ENCODE data around the gene SH3RF3.

SH3RF3 gene

DNA sequence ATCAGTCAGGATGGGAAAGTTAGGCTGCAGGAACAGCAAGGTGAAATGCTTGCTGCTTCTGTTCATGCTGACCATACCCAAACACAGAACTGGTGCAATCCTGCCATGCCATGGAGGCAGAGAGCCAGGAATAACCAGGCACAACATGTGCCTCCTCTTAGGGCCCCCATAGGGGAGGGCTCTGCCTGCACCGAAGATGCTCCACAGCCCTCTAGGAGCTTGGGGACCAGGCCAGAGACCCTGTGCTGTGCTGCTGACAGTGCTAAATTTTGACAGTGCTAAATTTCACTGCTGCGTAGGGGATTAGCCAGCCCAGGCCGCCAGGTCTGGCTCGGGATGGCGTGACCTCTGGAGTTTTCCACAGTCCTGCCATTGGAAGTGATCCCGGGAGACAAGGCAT lies 173.3 kb downstream of the SH3RF3 start:
- 80% methylated on average over 6 of the region's 6 CpGs for WGBS
- H2BK120ac ChIP-seq (ENCODE audit: low read depth, low read length) = no peak overlapping the region

DNA sequence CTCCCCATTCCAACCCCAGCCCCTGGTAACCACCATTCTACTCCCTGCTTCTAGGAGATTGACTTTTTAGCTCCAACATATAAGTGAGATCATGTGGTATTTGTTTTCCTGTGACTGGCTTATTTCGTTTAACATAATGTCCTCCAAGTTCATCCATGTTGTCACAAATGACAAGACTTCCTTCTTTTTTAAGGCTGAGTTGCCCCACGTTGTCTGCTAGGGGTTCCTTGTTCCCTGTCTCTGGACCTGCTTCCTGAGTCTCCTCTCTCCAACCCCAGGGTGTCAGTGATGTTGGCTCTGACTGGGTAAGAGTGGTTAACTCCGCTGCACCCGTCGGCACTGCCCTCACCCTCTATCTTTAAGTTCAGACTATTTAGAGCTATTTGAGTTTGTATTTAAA lies 175.2 kb downstream of the SH3RF3 start:
- Histone ChIP-seq H3K36me3 (ENCODE audit: control insufficient read depth in 1 of 2, insufficient read depth in 2 of 2, low read depth in 1 of 2, low read length in 2 of 2) (peaks cover 0 to 4% of the 10 kb centered on the region in 2 experiments), H2AK5ac (ENCODE audit: low read length, severe bottlenecking) (no peak overlapping the region), H3K4me2 (ENCODE audit: low read length, poor library complexity, severe bottlenecking) (no peak overlapping the region), H2BK120ac (ENCODE audit: low read depth, low read length) (no peak overlapping the region), H2BK15ac (ENCODE audit: low read depth, poor library complexity, severe bottlenecking) (no peak overlapping the region), H3K4me3 (ENCODE audit: insufficient read depth in 1 of 2, low read depth in 1 of 2, low read length in 2 of 2) (no peak overlapping the region), H3K4ac (ENCODE audit: low read depth in 1 of 2, low read length in 2 of 2) (no peak overlapping the region), H3K14ac (ENCODE audit: low read length in 2 of 2) (no peak overlapping the region), H3K9me3 (ENCODE audit: control insufficient read depth, low read length) (no peaks in the 10 kb centered on the region), H4K8ac (ENCODE audit: low read length) (no peak overlapping the region), H3K27me3 (ENCODE audit: control insufficient read depth in 1 of 2, insufficient read depth in 1 of 2, low read length in 2 of 2) (no peaks in the 10 kb centered on the region), H2BK5ac (ENCODE audit: low read depth, low read length, poor library complexity, severe bottlenecking) (no peak overlapping the region), H3K18ac (ENCODE audit: low read depth in 1 of 2, low read length in 2 of 2) (no peak overlapping the region), H3K27ac (ENCODE audit: low read length, poor library complexity, severe bottlenecking) (no peak overlapping the region), H3K9ac (ENCODE audit: low read length) (no peak overlapping the region), H3K23ac (ENCODE audit: low read length in 2 of 2) (no peak overlapping the region), H3K79me1 (replicated peaks; ENCODE audit: low read length, poor library complexity, severe bottlenecking) (peaks cover 28% of the 10 kb centered on the region), H2AFZ (ENCODE audit: low read depth, low read length) (no peak overlapping the region), H3K4me1 (ENCODE audit: control insufficient read depth, insufficient read depth, low read depth, low read length) (peaks cover 21% of the 10 kb centered on the region), H2BK12ac (ENCODE audit: low read length in 2 of 2) (no peak overlapping the region), H4K91ac (ENCODE audit: low read length) (no peak overlapping the region)
- no peak for DNase-seq
- WGBS = 57% methylated on average over 2 of the region's 5 CpGs

More for the DNA sequence above, 173.3 kb downstream of the SH3RF3 start:
- no peak overlapping the region for H4K8ac ChIP-seq (ENCODE audit: low read length)
- H3K36me3 ChIP-seq (ENCODE audit: control insufficient read depth in 1 of 2, insufficient read depth in 2 of 2, low read depth in 1 of 2, low read length in 2 of 2) = peaks cover 0 to 4% of the 10 kb centered on the region in 2 experiments
- H3K27ac ChIP-seq (ENCODE audit: low read length, poor library complexity, severe bottlenecking) = no peak overlapping the region
- H2BK5ac ChIP-seq (ENCODE audit: low read depth, low read length, poor library complexity, severe bottlenecking) = no peak overlapping the region
- peaks cover 24% of the 10 kb centered on the region for H3K4me1 ChIP-seq (ENCODE audit: control insufficient read depth, insufficient read depth, low read depth, low read length)
- no peak overlapping the region for H3K4me2 ChIP-seq (ENCODE audit: low read length, poor library complexity, severe bottlenecking)
- no peak overlapping the region for H3K18ac ChIP-seq (ENCODE audit: low read depth in 1 of 2, low read length in 2 of 2)
- H3K4me3 ChIP-seq (ENCODE audit: insufficient read depth in 1 of 2, low read depth in 1 of 2, low read length in 2 of 2) = no peak overlapping the region
- H2BK15ac ChIP-seq (ENCODE audit: low read depth, poor library complexity, severe bottlenecking) = no peak overlapping the region
- no peaks in the 10 kb centered on the region for H3K9me3 ChIP-seq (ENCODE audit: control insufficient read depth, low read length)
- H2AFZ ChIP-seq (ENCODE audit: low read depth, low read length) = no peak overlapping the region
- H3K27me3 ChIP-seq (ENCODE audit: control insufficient read depth in 1 of 2, insufficient read depth in 1 of 2, low read length in 2 of 2) = no peaks in the 10 kb centered on the region
- H2BK12ac ChIP-seq (ENCODE audit: low read length in 2 of 2) = peak overlapping the region in 1 of 2 experiments; percentile 15
- no peak overlapping the region for H3K23ac ChIP-seq (ENCODE audit: low read length in 2 of 2)
- no peak overlapping the region for H2AK5ac ChIP-seq (ENCODE audit: low read length, severe bottlenecking)
- H3K79me1 ChIP-seq (replicated peaks; ENCODE audit: low read length, poor library complexity, severe bottlenecking) = peaks cover 42% of the 10 kb centered on the region
- H3K14ac ChIP-seq (ENCODE audit: low read length in 2 of 2) = peak overlapping the region in 1 of 2 experiments; percentile 35
- no peak overlapping the region for H4K91ac ChIP-seq (ENCODE audit: low read length)
- H3K9ac ChIP-seq (ENCODE audit: low read length) = no peak overlapping the region
- no peak for DNase-seq
- no peak overlapping the region for H3K4ac ChIP-seq (ENCODE audit: low read depth in 1 of 2, low read length in 2 of 2)

GRCh38 chr2:109304731-109305470 lies 175.9 kb downstream of the SH3RF3 start:
- Histone ChIP-seq H2AFZ (ENCODE audit: low read depth, low read length) (no peak overlapping the region), H3K4ac (ENCODE audit: low read depth in 1 of 2, low read length in 2 of 2) (no peak overlapping the region), H4K8ac (ENCODE audit: low read length) (peak overlapping the region; percentile 53), H3K27ac (ENCODE audit: low read length, poor library complexity, severe bottlenecking) (no peak overlapping the region), H3K79me1 (replicated peaks; ENCODE audit: low read length, poor library complexity, severe bottlenecking) (peaks cover 27% of the 10 kb centered on the region), H2BK120ac (ENCODE audit: low read depth, low read length) (no peak overlapping the region), H3K18ac (ENCODE audit: low read depth in 1 of 2, low read length in 2 of 2) (peak overlapping the region in 1 of 2 experiments; percentile 71), H3K4me2 (ENCODE audit: low read length, poor library complexity, severe bottlenecking) (no peak overlapping the region), H2BK5ac (ENCODE audit: low read depth, low read length, poor library complexity, severe bottlenecking) (no peak overlapping the region), H4K91ac (ENCODE audit: low read length) (no peak overlapping the region), H3K4me3 (ENCODE audit: insufficient read depth in 1 of 2, low read depth in 1 of 2, low read length in 2 of 2) (no peak overlapping the region), H2BK15ac (ENCODE audit: low read depth, poor library complexity, severe bottlenecking) (peak overlapping the region; percentile 50), H3K23ac (ENCODE audit: low read length in 2 of 2) (no peak overlapping the region), H2BK12ac (ENCODE audit: low read length in 2 of 2) (no peak overlapping the region), H3K14ac (ENCODE audit: low read length in 2 of 2) (no peak overlapping the region), H3K27me3 (ENCODE audit: control insufficient read depth in 1 of 2, insufficient read depth in 1 of 2, low read length in 2 of 2) (no peaks in the 10 kb centered on the region), H3K36me3 (ENCODE audit: control insufficient read depth in 1 of 2, insufficient read depth in 2 of 2, low read depth in 1 of 2, low read length in 2 of 2) (peaks cover 0 to 4% of the 10 kb centered on the region in 2 experiments), H3K4me1 (ENCODE audit: control insufficient read depth, insufficient read depth, low read depth, low read length) (peaks cover 21% of the 10 kb centered on the region), H3K9ac (ENCODE audit: low read length) (no peak overlapping the region), H3K9me3 (ENCODE audit: control insufficient read depth, low read length) (no peaks in the 10 kb centered on the region), H2AK5ac (ENCODE audit: low read length, severe bottlenecking) (no peak overlapping the region)
- no peak for DNase-seq
- 80% methylated on average over 13 of the region's 13 CpGs for WGBS

- H3K79me1 ChIP-seq (replicated peaks; ENCODE audit: low read length, poor library complexity, severe bottlenecking) = peaks cover 27% of the 10 kb centered on the region
- H3K4me3 ChIP-seq (ENCODE audit: insufficient read depth in 1 of 2, low read depth in 1 of 2, low read length in 2 of 2) = no peak overlapping the region
- no peak overlapping the region for H3K9ac ChIP-seq (ENCODE audit: low read length)
- H3K23ac ChIP-seq (ENCODE audit: low read length in 2 of 2) = no peak overlapping the region
- peaks cover 0 to 4% of the 10 kb centered on the region in 2 experiments for H3K36me3 ChIP-seq (ENCODE audit: control insufficient read depth in 1 of 2, insufficient read depth in 2 of 2, low read depth in 1 of 2, low read length in 2 of 2)
- WGBS = 90% methylated on average over 13 of the region's 15 CpGs
- no peak overlapping the region for H2AK5ac ChIP-seq (ENCODE audit: low read length, severe bottlenecking)
- H3K14ac ChIP-seq (ENCODE audit: low read length in 2 of 2) = peak overlapping the region in 1 of 2 experiments; percentile 30
- no peaks in the 10 kb centered on the region for H3K27me3 ChIP-seq (ENCODE audit: control insufficient read depth in 1 of 2, insufficient read depth in 1 of 2, low read length in 2 of 2)
- DNase-seq = no peak
- H2BK5ac ChIP-seq (ENCODE audit: low read depth, low read length, poor library complexity, severe bottlenecking) = no peak overlapping the region
- no peak overlapping the region for H4K91ac ChIP-seq (ENCODE audit: low read length)
- no peak overlapping the region for H2BK12ac ChIP-seq (ENCODE audit: low read length in 2 of 2)
- peaks cover 21% of the 10 kb centered on the region for H3K4me1 ChIP-seq (ENCODE audit: control insufficient read depth, insufficient read depth, low read depth, low read length)
- H3K27ac ChIP-seq (ENCODE audit: low read length, poor library complexity, severe bottlenecking) = no peak overlapping the region
- no peak overlapping the region for H2AFZ ChIP-seq (ENCODE audit: low read depth, low read length)
- no peak overlapping the region for H3K4ac ChIP-seq (ENCODE audit: low read depth in 1 of 2, low read length in 2 of 2)
- no peak overlapping the region for H3K18ac ChIP-seq (ENCODE audit: low read depth in 1 of 2, low read length in 2 of 2)
- no peak overlapping the region for H2BK120ac ChIP-seq (ENCODE audit: low read depth, low read length)
- H4K8ac ChIP-seq (ENCODE audit: low read length) = no peak overlapping the region
- H3K4me2 ChIP-seq (ENCODE audit: low read length, poor library complexity, severe bottlenecking) = no peak overlapping the region
- H3K9me3 ChIP-seq (ENCODE audit: control insufficient read depth, low read length) = no peaks in the 10 kb centered on the region
- H2BK15ac ChIP-seq (ENCODE audit: low read depth, poor library complexity, severe bottlenecking) = no peak overlapping the region
Measured at GRCh38 chr2:109305490-109306167, 176.6 kb downstream of the SH3RF3 start.

Data from mesenchymal stem cell (in vitro differentiated cells and primary cell).